Activated T-cell treated with anti-CD3 and anti-CD28 coated beads, Interleukin-2, amount 50 U/mL, for 24 hours (primary cell): Measurements from ENCODE around the gene RBM48.
"Not testable (repeated sequence)": the region's sequence is repeated elsewhere in the genome, so short reads cannot be mapped to it uniquely, and the experiment has no call there.

ENCODE experiments used
- DNase-seq: peaks from one replicate; pipeline ENCODE4 v3.0.0-alpha.2; 2020
- H3K27ac Mint-ChIP-seq: 2 replicates; pipeline ENCODE4 v1.8.0; 2020; ENCODE audit warnings: mild to moderate bottlenecking, mixed read lengths
- H3K27me3 Mint-ChIP-seq: 2 replicates; pipeline ENCODE4 v1.8.0; 2020; ENCODE audit warnings: mixed read lengths
- H3K36me3 Mint-ChIP-seq: 2 replicates; pipeline ENCODE4 v1.8.0; 2020; ENCODE audit warnings: low read depth, mixed read lengths
- H3K4me1 Mint-ChIP-seq: 2 replicates; pipeline ENCODE4 v1.8.0; 2020; ENCODE audit warnings: low read depth, mixed read lengths
- H3K4me3 Mint-ChIP-seq: 2 replicates; pipeline ENCODE4 v1.8.0; 2020; ENCODE audit warnings: mild to moderate bottlenecking, moderate library complexity, mixed read lengths
- H3K9me3 Mint-ChIP-seq: 2 replicates; pipeline ENCODE4 v1.8.0; 2020; ENCODE audit warnings: mixed read lengths

The RBM48 gene

DNA sequence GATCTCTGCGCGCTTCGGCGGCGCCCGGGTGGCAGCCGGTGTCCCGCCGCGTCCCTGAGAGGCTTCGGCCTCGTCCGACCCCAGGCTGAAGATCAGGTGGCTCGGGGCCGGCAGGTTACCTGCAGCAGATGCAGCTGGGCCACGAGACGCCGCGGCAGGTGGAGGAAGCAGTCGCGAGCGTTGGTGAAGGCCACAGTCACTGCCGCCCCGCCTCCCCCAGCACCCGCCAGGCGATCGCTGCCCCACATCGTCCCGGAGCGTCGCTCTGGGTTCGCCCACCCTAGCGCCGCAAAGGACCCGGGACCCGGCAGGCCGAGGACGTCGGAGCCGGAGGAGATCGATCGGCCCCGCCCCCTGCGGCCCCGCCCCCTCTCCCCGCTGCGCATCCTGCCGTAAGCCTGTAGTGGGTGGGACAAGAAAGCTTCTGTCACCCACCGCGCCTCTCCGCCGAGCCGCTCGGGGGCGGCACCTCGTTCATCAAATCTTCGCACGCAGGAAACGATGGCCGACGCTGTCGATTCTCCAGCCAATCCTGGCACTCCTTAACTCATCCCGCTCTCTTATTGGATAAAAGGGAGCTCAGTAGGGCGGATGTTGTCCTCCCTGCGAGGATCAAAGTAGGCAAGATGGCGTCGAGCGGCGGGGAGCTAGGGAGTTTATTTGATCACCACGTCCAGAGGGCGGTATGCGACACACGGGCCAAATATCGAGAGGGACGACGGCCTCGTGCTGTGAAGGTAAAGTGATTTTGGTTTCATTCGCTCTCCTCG, at the start of gene RBM48, which contains the start of gene PEX1:
Gene RBM48 (plus strand): TSS at position 608 of the 770 bp plus-strand sequence. CDS start 19 bp downstream, at position 627.
Gene PEX1 (minus strand): TSS at position 333 of the 770 bp plus-strand sequence. CDS start 85 bp downstream, at position 248.
- DNase-seq = peak; percentile 92
- Mint-ChIP-seq H3K9me3 (no peaks in the 10 kb centered on the region), H3K4me3 (peak within 1 kb of the TSS; percentile 95), H3K27ac (peak within 1 kb of the TSS; percentile 99), H3K36me3 (peaks cover 50% of the 10 kb centered on the region), H3K4me1 (peaks cover 36% of the 10 kb centered on the region), H3K27me3 (no peaks in the 10 kb centered on the region)

DNA sequence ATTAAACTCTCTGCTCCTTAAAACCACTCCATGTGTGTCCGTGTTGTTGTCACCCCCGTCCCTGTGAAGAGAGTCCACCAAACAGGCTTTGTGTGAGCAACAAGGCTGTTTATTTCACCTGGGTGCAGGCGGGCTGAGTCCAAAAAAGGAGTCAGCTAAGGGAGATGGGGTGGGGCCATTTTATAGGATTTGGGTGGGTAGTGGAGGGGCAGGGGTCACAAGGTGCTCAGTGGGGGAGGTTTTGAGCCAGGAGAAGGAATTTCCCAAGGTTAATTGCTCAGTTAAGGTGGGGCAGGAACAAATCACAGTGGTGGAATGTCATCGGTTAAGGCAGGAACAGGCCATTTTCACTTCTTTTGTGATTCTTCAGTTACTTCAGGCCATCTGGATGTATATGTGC, 49.4 kb upstream of the RBM48 start:
- not testable (repeated sequence) for H3K4me3 Mint-ChIP-seq, H3K36me3 Mint-ChIP-seq, H3K27ac Mint-ChIP-seq, DNase-seq, H3K27me3 Mint-ChIP-seq, H3K9me3 Mint-ChIP-seq, H3K4me1 Mint-ChIP-seq

DNA sequence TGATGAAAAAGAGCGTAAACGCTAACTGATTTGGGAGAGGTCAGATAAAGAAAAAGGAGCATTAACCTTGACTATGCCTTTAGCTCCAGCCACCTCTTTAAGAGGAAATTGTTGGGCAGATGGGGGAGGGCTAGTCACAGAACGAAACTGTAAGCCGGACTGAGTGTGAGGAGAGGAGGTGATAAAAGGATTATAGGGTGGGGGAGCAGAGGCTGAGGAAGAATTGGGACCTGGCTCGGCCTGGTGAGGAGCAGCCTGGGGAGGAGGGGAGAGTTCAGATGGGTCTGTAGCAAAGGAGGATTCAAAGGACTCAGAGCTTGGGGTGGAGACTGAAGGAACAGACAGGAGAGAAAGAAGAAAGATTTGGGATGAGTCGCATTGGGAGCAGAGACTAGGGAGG, 45.0 kb upstream of the RBM48 start:
- not testable (repeated sequence) for H3K27me3 Mint-ChIP-seq, H3K27ac Mint-ChIP-seq, DNase-seq

DNA sequence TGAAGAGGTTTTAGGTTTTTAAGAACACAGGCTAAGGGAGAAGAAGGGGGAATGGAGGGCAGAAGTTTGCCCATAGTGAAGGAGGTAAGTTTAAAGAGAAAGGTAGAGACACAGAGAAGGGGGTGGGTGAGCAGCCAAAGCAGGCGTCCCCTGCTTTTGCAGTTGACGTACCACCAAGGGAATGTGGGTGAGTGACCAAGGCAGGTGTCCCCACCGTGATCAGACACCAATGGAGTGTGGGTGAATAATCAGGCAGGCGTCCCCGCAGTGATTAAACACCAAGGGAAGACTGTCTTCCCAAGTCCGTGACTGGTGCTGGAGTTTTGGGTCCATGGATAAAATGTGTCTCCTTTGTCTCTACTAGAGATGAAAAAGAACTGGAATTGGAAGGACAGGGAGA, 44.4 kb upstream of the RBM48 start:
- DNase-seq, H3K4me3 Mint-ChIP-seq, H3K27me3 Mint-ChIP-seq, H3K4me1 Mint-ChIP-seq, H3K27ac Mint-ChIP-seq, H3K9me3 Mint-ChIP-seq: not testable (repeated sequence)
- peaks cover 26% of the 10 kb centered on the region for H3K36me3 Mint-ChIP-seq

More for the DNA sequence above, 45.0 kb upstream of the RBM48 start:
- H3K4me3 Mint-ChIP-seq, H3K9me3 Mint-ChIP-seq, H3K4me1 Mint-ChIP-seq: not testable (repeated sequence)
- peaks cover 23% of the 10 kb centered on the region for H3K36me3 Mint-ChIP-seq

DNA sequence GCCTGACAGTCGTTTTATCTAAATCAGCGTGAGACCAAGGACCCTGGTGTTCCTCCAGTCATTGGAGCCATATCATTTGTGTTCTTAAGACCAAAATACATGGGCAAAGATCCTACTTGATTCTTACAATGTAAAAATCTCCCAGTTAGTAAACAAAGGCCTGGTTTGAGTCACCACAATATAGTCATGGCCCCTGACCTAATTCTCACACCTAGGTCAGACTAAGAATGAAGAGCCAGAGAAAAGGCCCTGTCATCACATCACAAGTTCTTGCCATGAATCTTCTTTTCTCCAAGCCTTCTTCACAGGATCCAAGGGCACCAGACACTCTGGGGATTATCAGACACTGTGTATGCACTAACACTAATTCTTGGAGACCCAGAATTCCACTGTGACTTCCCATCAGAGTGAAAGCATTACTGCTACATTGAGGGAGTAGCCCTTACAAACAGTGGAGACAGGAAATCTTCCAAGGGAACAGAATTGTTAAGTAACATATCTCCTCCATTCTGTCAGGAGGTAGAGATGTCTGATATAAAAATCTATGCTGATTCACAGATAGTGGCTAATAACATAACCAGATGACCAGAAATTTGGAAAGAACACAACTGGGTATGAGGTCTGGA, 43.2 kb upstream of the RBM48 start:
- Mint-ChIP-seq H3K27me3 (no peaks in the 10 kb centered on the region), H3K4me3 (no peak overlapping the region), H3K9me3 (no peaks in the 10 kb centered on the region), H3K36me3 (peaks cover 28% of the 10 kb centered on the region), H3K27ac (no peak overlapping the region), H3K4me1 (no peaks in the 10 kb centered on the region)
- no peak for DNase-seq

DNA sequence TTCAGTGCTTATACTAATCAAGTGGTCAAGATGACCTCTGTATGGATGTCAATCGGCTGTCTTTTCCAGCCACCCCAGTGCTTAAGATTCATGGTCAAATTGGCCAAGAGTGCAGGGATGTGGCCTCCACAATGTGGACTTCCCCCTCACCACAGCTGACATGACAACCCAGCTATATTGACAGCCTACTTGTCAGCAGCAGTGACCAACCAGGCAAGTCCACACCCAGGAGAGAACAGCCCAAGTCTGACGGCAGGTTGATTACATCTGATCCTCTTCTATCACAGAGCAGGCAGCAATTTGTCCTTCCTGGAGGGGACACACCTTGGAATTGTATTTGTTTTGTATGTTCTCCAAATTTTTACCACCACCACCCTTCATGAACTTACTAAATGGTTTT, 42.6 kb upstream of the RBM48 start:
- H3K9me3 Mint-ChIP-seq = no peaks in the 10 kb centered on the region
- H3K4me3 Mint-ChIP-seq = no peak overlapping the region
- no peaks in the 10 kb centered on the region for H3K4me1 Mint-ChIP-seq
- peak overlapping the region; percentile 42 for H3K27ac Mint-ChIP-seq
- H3K27me3 Mint-ChIP-seq = no peaks in the 10 kb centered on the region
- peaks cover 34% of the 10 kb centered on the region for H3K36me3 Mint-ChIP-seq
- no peak for DNase-seq

DNA sequence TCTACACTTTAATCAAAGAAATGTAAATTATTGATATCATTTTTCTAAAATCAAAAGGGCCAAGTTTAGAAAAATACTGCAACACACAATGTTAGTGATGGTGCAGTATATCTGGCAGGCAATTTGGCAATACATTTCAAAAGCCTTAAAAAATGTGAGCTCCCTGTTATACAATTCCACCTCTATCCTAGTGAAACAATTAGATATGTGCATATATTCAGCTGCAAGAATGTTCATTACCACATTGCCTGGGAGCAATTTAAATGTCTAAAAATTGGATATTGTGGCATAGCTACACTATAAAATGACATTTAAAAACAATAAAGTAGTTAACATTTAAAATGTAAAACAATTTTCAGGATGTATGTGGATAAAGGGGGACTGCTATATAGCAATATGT, 40.8 kb upstream of the RBM48 start:
- H3K9me3 Mint-ChIP-seq = no peaks in the 10 kb centered on the region
- H3K4me1 Mint-ChIP-seq = no peaks in the 10 kb centered on the region
- no peak for DNase-seq
- H3K36me3 Mint-ChIP-seq = peaks cover 53% of the 10 kb centered on the region
- no peak overlapping the region for H3K4me3 Mint-ChIP-seq
- H3K27me3 Mint-ChIP-seq = no peaks in the 10 kb centered on the region
- H3K27ac Mint-ChIP-seq = no peak overlapping the region

DNA sequence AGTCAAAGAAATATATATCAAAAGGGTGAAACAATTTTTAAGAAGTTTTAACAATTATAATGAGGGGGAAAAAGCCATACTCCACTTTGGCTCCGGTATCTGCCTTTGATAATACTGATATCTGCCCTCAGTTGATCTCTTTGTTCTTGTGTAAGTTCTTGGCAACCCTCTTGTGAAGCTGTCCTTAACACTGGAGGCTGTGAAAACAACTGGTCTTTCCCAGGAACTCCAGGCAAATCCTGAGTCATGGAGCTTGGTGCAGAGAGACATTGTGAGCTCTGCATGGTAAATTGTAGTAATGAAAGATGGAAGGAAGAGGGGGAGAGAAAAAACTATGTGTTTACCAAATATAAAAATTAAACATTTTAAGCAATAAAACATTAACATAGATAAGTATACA, 39.0 kb upstream of the RBM48 start:
- Mint-ChIP-seq H3K36me3 (peaks cover 67% of the 10 kb centered on the region), H3K27me3 (no peaks in the 10 kb centered on the region), H3K27ac (no peak overlapping the region), H3K9me3 (no peaks in the 10 kb centered on the region), H3K4me3 (no peak overlapping the region), H3K4me1 (no peaks in the 10 kb centered on the region)
- DNase-seq = no peak

DNA sequence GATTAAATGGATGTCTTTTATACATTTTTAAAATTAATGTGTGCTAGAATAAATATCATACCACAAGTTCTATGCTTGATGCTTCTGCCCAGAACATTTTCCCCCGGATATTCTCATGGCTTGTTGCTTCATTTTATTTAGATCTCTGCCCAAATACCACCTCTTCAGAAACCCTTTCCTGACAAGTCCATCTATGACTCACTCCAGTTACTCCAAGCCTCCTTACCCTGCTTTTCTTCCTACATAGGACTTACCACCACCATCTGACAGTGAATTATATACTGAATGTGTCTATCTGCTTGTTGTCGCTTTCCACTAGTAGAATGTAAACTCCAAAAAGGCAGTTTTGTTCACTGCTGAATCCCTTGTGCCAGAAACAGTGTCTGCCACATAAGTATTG, 31.7 kb upstream of the RBM48 start:
- Mint-ChIP-seq H3K27ac (no peak overlapping the region), H3K4me3 (no peak overlapping the region), H3K9me3 (no peaks in the 10 kb centered on the region), H3K27me3 (no peaks in the 10 kb centered on the region), H3K36me3 (peaks cover 72% of the 10 kb centered on the region), H3K4me1 (peaks cover 3% of the 10 kb centered on the region)
- DNase-seq = no peak

DNA sequence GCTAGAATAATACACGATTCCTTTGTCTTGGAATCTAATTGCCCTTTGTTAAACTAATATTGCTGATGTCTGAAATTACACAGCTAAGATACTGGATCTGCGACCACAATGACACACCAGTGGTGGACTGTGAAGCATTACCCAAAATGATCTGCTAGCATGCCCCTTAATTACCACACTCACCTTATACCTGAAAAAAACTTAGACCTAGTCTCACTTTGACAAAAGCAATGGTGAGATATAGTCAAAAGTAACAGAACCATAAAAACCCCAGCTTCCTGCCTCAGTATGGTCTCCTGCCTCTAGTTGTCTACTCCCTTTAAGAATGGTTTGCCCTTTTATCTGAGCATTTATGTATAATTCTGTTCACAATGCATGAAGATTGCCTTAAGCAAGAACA, 30.0 kb upstream of the RBM48 start:
- Mint-ChIP-seq H3K4me3 (no peak overlapping the region), H3K36me3 (peaks cover 68% of the 10 kb centered on the region), H3K9me3 (no peaks in the 10 kb centered on the region), H3K27ac (peak overlapping the region; percentile 42), H3K27me3 (no peaks in the 10 kb centered on the region), H3K4me1 (peaks cover 3% of the 10 kb centered on the region)
- no peak for DNase-seq

DNA sequence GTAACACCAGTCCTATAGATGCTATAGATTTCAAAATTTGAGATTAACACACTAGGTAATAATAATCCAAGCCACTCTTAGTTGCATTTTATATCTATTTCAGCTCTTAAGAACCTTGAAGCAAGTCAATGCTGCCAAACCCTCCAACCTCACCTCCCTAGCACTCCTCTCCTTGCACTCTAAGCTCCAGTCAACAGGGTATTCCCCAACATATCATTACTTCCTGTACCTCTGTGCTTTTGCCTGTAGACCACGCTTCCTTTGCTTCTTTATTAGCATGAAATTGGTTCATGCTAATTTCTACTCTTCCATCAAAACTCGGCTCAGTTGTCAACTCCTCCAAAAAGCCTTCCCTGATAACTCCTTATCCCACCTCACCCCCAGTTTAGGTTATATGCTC, 24.8 kb upstream of the RBM48 start:
- DNase-seq = no peak
- Mint-ChIP-seq H3K27me3 (no peaks in the 10 kb centered on the region), H3K27ac (no peak overlapping the region), H3K4me3 (no peak overlapping the region), H3K36me3 (peaks cover 68% of the 10 kb centered on the region), H3K4me1 (peaks cover under 1% of the 10 kb centered on the region), H3K9me3 (no peaks in the 10 kb centered on the region)

DNA sequence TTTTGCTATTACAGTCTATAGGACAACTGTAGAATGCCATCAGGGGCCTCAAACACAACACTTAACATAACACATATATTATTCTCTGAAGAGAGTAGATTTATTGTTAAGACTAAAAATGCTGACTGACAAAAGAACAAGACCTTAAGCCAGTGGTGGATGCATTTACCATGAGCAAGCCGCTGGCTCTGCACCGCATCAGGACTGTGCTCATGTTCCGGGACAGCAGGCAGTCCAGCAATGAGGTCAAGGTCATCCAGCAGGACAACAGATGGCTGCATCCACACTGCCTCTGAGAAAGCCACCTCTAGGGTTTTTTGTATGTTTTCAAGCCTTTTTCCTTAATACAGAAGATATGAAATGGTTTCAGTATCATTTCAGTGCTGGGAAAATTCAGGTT, 24.0 kb upstream of the RBM48 start:
- Mint-ChIP-seq H3K9me3 (no peaks in the 10 kb centered on the region), H3K4me3 (no peak overlapping the region), H3K27me3 (no peaks in the 10 kb centered on the region), H3K4me1 (no peaks in the 10 kb centered on the region), H3K27ac (no peak overlapping the region), H3K36me3 (peaks cover 67% of the 10 kb centered on the region)
- no peak for DNase-seq

DNA sequence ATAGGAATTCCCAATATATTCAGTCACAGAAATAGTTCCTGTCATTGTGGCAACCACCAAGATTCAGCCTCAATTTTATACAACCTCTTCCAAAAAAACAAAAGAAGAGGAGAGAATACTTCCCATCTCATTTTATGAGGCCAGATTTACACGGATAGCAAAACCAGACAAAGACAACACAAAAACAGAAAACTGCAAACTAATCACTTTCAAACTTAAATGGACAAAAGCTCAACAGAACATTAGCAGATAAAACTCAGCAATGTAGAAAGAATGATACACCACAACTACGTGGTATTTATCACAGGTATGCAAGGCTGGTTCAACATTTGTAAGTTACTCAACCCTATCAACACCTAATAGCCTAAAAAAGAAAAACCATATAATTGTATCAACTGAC, 22.2 kb upstream of the RBM48 start:
- H3K27me3 Mint-ChIP-seq = no peaks in the 10 kb centered on the region
- H3K9me3 Mint-ChIP-seq = no peaks in the 10 kb centered on the region
- no peak overlapping the region for H3K4me3 Mint-ChIP-seq
- H3K36me3 Mint-ChIP-seq = peaks cover 57% of the 10 kb centered on the region
- no peak overlapping the region for H3K27ac Mint-ChIP-seq
- no peaks in the 10 kb centered on the region for H3K4me1 Mint-ChIP-seq
- DNase-seq = no peak

DNA sequence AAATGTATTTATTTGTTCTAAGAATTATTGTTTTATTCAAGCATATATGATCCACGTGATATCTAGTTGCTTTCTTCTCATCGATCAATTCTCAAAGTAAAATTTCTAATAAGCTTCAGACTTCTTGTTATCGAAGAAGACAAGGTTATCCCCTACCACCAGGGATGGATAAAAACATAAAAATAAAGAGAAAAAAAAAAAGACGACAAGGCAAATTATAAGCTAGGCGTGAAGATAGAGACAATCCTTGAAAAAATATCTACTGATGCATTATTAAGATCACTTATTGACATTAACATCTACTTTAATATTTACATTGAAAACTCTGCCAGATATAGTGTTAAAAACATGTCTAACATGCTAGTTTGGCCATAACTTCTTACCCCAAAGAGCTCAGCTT, 19.6 kb upstream of the RBM48 start:
- no peaks in the 10 kb centered on the region for H3K27me3 Mint-ChIP-seq
- H3K4me1 Mint-ChIP-seq = no peaks in the 10 kb centered on the region
- no peak for DNase-seq
- no peak overlapping the region for H3K27ac Mint-ChIP-seq
- H3K9me3 Mint-ChIP-seq = no peaks in the 10 kb centered on the region
- H3K4me3 Mint-ChIP-seq = no peak overlapping the region
- peaks cover 53% of the 10 kb centered on the region for H3K36me3 Mint-ChIP-seq

DNA sequence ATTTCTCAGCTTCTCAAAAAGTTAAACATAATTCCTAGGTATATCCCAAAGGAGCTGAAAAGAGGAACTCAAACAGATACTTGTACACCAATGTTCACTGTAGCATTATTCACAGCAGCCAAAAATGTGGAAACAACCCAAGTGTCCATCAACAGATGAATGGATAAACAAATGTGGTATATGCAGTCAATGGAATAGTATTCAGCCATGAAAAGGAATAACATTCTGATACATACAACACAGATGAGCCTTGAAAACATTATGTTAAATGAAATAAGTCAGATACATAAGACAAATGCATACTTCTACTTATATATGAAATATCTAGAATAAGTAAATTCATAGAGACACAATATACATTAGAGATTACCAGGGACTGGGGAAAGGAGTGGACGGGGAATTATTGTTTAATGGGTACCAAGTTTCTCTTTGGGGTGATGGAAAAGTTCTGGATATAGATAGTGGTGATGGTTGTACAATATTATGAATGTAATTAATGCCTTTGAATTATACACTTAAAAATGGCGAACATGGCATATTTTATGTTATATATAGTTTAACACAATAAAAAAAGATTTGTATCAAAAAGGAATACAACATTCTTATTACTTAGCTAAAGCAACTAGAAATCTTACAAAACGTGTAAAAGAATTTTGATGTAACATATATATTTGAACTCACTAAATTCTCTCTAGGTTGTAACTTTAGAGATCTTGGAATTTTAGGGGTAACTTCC, 15.3 kb upstream of the RBM48 start:
- Mint-ChIP-seq H3K27ac (no peak overlapping the region), H3K4me1 (peaks cover 9% of the 10 kb centered on the region), H3K9me3 (no peaks in the 10 kb centered on the region), H3K36me3 (peaks cover 65% of the 10 kb centered on the region), H3K27me3 (no peaks in the 10 kb centered on the region), H3K4me3 (no peak overlapping the region)
- no peak for DNase-seq
